GM15510 (cell line): ENCODE results near the gene CD8B2.
"Not testable (repeated sequence)": the region's sequence is repeated elsewhere in the genome, so short reads cannot be mapped to it uniquely, and the experiment has no call there.

ENCODE experiments used
- POLR2A ChIP-seq: IDR thresholded peaks from 3 replicates; pipeline ENCODE4 v1.6.1; 2011; ENCODE audit warnings: borderline replicate concordance; ENCODE audit not compliant: insufficient read length; ENCODE audit errors: extremely low read depth

Gene CD8B2

DNA sequence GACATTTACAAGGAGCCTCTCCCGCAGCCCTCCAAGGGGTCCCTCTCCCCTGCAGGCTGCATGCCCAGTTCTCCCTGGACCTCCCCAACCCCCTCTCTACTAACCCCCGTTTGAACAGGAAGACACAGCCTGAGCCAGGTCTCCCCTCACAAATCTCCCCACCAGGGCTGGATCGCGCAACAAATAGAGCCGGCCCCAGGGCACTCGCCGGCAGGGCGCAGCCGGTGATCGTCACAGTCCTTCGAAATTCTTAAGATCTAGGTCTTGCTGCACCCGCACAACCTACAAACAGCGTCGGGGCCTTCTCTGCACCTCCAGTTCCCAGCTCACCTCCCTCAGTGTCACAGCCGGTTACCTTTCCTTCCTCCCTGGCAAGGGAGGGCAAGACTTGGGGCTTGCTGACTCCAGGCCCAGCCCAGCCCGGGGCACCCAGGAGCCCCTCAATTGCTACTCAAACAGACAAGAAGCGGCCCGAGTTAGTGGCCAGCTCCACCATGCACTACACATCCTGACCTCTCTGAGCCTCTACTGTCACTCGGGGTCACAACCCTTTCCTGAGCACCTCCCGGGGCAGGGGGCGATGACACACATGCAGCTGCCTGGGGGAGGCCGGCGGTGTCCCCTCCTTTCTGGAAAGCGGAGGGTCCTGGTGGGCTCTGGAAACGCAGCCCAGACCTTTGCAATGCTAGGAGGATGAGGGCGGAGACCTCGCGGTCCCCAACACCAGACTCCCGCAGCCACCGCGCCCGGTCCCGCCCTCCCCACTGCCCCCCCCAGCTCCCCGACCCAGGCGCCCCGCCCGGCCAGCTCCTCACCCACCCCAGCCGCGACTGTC lies at the start of gene CD8B2:
Gene CD8B2, plus strand, starts transcription at position 814 of the 835 bp plus-strand sequence. CDS start 63 bp downstream, outside the sequence.
- not testable (repeated sequence) for TF ChIP-seq POLR2A

DNA sequence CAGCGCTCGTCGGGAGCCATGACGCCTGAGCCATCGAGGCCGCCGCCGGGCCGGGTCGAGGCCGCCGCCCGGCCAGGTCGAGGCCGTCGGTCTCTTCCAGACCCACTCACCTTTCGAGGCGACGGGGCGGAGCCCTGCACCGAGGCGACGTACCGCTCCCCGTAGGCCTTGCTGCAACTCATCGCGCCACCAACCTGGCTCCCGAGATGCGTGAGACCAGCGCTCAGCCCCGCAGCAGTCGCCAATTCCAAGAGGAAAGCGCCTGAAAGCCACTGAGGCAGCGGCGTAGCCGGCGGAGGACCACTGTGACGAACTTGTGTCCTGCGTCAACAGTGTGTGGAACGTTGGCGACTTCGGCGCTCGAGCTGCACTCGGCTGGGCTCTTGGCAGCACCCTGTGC lies 19.1 kb upstream of the CD8B2 start, which contains the start of gene RGPD3:
Gene RGPD3, minus strand, starts transcription at position 307 of the 400 bp plus-strand sequence. Its CDS starts 125 bp downstream, at position 182.
- not testable (repeated sequence) for TF ChIP-seq POLR2A

DNA sequence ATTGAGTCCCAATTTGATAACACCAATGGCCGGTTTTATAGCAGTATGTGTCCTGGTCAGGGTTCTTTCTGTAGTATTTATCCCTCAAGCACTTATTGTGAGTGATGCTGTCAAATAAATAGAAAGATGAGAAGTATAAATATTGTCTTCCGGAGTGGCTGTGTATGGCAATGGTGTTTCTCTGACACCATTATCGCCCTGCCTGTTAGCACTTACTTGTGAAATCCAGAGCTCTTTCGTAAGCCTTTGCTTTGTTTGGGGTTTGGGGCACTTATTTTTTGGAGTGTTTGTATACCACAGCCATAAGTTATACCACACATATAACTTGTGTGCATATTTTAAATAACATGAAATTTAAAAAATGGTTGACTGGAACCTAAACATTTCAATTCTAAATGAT lies 29.3 kb downstream of the CD8B2 start:
- no peak for TF ChIP-seq POLR2A

DNA sequence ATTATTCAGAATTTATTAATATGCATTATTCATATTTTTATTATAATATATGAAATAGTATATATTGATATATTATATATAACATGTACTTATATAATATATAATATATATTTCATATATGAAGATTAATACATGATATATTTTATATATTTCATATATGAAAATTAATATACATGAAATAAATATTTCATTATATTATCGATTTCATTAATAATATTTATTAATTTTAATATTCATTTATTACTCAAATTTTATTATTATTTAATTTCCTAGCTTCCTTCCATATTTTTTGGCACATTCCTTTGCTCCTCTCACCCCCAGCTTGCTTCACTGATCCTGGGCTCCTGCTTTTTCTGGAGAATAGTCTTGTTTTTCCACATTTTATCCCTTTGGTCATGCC lies 29.7 kb downstream of the CD8B2 start:
- no peak for TF ChIP-seq POLR2A

DNA sequence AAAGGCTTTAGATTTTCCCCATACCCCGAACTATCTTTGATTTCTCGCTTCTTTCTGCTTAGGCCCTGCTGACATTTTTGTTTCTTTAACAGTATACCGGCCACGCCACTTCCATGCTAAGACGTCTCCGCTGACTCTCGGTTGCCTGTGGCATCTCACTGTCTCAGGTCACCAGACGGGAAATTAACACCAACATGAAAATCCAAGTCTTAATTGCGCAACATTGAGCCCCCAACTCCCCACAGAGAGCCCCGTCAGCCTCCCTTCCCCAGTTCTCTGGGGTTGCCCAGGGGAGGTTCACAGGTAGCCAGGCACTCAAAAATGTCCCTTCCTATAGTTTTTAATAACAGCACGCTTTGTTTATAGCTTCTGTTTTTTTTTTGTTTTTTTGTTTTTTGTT lies 30.2 kb downstream of the CD8B2 start:
- no peak for TF ChIP-seq POLR2A

DNA sequence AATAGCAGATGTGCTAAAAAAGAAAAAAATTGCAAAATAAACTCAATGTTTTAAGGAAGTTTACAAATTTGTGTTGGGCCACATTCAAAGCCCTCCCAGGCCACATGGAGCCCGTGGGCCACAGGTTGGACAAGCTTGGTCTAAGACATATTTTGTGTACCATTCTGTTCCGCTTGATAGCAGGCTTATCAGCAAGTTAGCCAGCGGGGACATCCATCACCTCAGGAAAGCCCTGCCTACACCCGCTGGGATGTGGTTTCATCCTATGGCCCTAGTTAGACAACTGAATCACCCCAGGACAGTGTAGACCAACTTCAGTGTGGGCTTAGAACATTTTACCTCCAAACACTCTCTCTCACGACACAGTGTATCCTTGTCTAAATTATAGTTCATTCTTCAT lies 32.6 kb downstream of the CD8B2 start:
- no peak for TF ChIP-seq POLR2A

DNA sequence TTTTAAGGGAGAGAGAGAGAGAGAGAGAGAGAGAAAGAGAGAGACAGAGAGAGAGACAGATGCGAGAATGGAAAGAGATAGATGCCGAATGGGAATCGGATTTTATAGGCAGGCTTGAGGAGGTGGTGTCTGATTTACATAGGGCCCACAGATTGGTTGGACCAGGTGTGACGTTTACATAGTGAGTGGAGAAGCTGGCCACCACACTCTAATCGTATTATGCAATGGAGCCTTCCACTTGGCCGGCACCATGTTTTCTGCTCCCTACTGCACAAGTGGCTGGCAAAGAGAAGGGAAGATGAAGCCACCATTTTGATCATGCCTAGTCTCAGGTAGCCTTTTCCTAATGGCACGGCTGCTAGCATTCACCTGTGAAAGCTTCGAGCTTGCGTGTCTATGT lies 33.9 kb downstream of the CD8B2 start:
- no peak for TF ChIP-seq POLR2A

DNA sequence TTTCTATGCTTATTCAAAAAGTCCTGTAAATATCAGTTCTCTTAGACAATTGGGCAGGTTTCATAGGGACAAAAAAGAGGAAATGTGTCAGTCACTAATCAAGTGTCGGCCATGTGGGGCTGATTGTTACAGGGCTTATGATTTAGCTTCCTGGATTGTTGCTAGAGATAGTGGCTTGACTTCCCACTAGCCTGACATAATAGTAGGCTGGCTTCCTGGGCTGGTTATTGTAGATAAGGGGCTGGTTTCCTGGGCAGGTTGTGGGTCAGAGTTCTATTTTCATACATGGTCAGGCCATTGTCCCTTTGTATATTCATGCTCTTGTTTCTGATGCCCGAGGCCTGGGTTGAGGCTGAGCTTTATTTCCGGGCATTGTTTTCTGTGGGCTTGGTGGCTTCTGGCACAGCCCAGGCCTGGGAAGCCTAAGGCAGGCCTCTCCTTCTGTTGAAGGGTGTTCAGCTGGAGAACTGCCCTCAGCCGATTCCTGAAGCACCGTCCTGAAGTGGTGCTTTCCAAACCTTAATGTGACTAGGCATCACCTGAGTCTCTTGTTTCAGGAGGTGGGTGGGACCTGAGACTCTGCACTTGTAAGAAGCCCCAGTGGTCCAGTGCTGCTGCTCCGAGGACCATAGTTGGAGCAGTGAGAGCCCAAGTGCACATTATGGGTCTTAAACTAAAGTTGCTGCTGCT lies 37.0 kb downstream of the CD8B2 start:
- no peak for TF ChIP-seq POLR2A

DNA sequence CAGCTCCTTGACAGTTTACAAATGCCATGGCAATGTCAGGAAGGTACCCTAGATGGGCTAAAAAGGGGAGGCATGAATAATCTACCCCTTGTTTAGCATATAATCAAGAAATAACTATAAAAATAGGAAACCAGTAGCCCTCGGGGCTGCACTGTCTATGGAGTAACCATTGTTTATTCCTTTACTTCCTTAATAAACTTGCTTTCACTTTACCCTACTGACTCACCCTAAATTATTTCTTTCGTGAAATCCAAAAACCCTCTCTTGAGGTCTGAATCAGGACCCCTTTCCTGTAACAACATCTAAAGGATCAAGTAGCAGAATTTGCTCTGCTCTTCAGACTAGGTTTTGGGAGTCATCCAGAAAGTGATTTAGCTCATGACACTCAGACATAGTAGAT lies 43.7 kb downstream of the CD8B2 start:
- no peak for TF ChIP-seq POLR2A

DNA sequence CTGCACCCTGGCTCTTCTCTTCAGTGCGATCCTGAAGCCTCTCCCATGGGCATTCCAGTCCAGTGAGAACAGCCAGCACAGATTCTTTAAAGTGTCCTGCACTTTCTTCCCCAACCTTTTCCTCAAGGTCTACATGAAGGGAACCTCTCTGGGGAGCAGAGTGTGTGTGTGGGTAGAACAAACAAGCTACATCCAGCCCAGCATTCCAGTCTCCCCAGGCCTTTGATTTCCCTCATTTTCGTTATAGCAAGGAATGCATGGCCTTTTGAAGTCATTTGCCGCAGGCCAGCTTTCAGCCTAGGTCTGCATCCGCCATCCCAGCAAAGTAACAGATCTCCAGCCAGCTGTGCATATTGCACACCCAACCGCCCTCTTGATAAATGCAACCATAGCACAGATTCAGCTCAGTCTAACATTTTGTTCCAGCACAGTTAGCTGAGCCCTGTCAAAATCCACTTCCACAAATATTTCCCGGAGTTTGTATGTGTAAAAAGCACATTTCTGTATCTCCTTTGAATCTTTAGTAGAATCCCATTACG lies 44.6 kb downstream of the CD8B2 start:
- no peak for TF ChIP-seq POLR2A

DNA sequence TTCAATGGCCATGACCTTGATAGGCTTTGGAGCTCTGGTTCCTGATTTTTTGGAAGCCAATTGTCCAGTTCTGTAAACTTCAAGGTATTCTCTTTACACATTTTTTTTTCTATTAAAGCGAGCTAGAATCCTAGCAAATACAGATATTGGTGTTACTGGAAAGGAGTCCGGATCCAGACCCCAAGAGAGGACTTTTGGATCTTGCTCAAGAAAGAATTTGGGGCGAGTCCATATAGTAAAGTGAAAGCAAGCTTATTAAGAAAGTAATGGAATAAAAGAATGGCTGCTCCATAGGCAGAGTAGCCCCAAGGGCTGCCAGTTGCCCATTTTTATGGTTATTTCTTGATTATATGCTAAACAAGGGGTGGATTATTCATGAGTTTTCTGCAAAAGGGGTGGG lies 45.1 kb downstream of the CD8B2 start:
- TF ChIP-seq POLR2A: no peak

DNA sequence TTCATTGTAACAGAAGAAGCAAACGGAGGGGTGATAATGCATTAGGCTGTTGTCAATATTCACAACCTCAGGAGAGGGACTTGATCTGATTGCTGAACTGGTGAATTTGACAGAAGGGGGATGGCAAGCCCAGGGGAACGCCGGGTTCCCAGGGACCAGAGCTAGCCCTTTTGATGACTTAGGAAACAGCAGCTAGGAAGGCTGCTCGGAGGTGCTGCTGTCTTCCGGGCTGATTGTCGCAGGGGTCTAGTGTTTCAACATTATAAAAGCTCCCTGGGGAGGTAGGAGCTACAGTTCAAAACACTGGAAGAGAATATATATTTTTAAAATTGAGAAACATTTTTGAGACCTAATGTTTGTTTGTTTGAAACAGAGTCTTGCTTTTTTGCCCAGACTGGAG lies 47.3 kb downstream of the CD8B2 start:
- no peak for TF ChIP-seq POLR2A

DNA sequence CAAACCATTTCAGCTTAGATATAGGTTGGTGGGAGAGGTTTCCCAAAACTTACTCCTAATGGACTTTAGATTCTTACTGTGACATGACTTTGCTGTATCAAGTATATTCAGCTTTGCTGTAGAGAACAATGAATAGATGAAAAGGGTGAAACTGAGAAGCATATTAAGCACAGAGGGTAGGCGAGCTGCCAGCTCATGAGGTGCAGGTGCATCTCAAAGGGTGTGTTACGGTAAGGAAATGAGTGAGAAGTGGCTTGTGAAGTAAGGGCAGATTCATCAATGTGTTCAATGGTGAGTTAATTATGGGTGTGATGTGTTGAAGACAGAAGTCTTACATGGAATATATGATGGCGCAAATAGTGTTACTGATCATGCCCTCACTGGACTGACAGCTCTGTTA lies 49.3 kb downstream of the CD8B2 start:
- no peak for TF ChIP-seq POLR2A

DNA sequence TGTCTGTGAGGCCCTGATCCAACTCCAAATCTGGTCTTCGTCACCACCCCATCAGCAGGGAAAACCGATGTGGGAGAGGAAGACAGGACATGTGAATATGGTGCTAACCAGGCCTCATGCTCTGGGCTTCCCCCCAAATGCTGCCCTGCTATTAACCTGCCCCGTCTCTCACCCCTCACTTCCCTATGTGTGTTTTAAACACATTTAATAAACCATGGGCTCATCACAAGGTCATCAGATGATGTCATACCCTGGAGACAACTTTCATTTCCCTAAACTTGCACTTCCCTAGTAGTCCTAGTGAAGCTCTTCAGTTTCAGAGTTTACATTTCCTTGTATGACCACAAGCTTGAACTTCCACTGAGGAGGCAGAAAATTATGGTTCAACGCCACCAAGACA lies 49.9 kb downstream of the CD8B2 start:
- TF ChIP-seq POLR2A: no peak

DNA sequence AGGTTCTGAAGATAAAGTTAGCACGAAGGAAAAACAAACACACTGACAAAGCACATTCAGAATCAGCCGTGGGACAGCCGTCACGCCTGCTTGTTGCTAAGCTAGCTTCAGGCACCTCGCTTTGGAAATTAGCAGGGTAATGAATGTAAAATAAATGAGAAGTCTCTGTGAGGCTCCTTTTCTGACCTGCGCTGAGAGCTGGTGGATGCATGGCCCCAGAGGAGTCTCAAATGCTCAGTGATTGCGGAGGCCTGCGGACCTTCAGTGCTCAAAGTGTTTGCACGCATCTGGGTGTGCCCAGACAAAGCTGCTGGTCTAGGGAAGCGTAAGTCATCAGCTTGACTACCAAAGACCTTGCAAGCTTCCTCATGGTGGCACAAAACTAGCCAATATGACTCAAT lies 50.6 kb downstream of the CD8B2 start:
- no peak for TF ChIP-seq POLR2A
